WTC11 (cell line): ENCODE data around the gene LBX2. TPM values are rescaled to one million over a fixed set of nuclear protein-coding genes. Genes with fewer than 3 reads are reported as not detected.
A peak's percentile ranks its signal among the peaks of the same experiment; 100 is the strongest.

Source experiments
- ATAC-seq: fragments of 200-7000 bp; cut with Tn5 transposase; 2 replicates; pipeline ENCODE4 v1.10.0; 2021; ENCODE audit warnings: mild to moderate bottlenecking, moderate library complexity
- Bru-seq: library from RNA; stranded (reverse); fragments of 400-500 nt; gene quantifications from one replicate; lab custom pipeline; 2021; lab: Mats Ljungman, UMichigan
- CTCF ChIA-PET: fragments of 300-600 bp; sonication (Branson Sonifier 250); formaldehyde crosslinking; loops from one replicate; lab custom pipeline; 2021; ENCODE audit warnings: antibody characterized with exemption; lab: Charles Lee
- POLR2A ChIA-PET: fragments of 350-600 bp; sonication (Branson Sonifier 250); formaldehyde crosslinking; loops from one replicate; lab custom pipeline; 2021; ENCODE audit warnings: antibody characterized with exemption; lab: Charles Lee
- DNase-seq: peaks from one replicate; pipeline ENCODE4 v3.0.0; 2021; ENCODE audit warnings: low spot score
- H3K27ac Mint-ChIP-seq: 2 replicates; pipeline ENCODE4 v1.8.0; 2021; ENCODE audit warnings: mixed read lengths
- H3K27me3 Mint-ChIP-seq: 2 replicates; pipeline ENCODE4 v1.8.0; 2021; ENCODE audit warnings: low read depth, mild to moderate bottlenecking, moderate library complexity, mixed read lengths
- H3K36me3 Mint-ChIP-seq: 2 replicates; pipeline ENCODE4 v1.8.0; 2021; ENCODE audit warnings: mixed read lengths
- H3K4me1 Mint-ChIP-seq: 2 replicates; pipeline ENCODE4 v1.8.0; 2022; ENCODE audit warnings: mixed read lengths
- H3K4me3 Mint-ChIP-seq: 2 replicates; pipeline ENCODE4 v1.8.0; 2021; ENCODE audit warnings: mild to moderate bottlenecking, moderate library complexity, mixed read lengths
- H3K9me3 Mint-ChIP-seq: 2 replicates; pipeline ENCODE4 v1.8.0; 2021; ENCODE audit warnings: mixed read lengths
- CBFB ChIP-seq: sonication (generic); formaldehyde crosslinking; IDR thresholded peaks from 2 replicates; pipeline ENCODE4 v1.8.1; 2022; ENCODE audit warnings: mild to moderate bottlenecking, low read depth, missing genetic modification reagents
- CREB1 ChIP-seq: sonication (generic); formaldehyde crosslinking; IDR thresholded peaks from 2 replicates; pipeline ENCODE4 v1.8.0; 2023; ENCODE audit warnings: mild to moderate bottlenecking, missing genetic modification reagents
- ELF4 ChIP-seq: sonication (generic); formaldehyde crosslinking; IDR thresholded peaks from 2 replicates; pipeline ENCODE4 v1.8.1; 2022; ENCODE audit warnings: low read depth, mild to moderate bottlenecking, moderate library complexity, missing genetic modification reagents
- ESRRA ChIP-seq: sonication (generic); formaldehyde crosslinking; IDR thresholded peaks from 2 replicates; pipeline ENCODE4 v1.8.1; 2022; ENCODE audit warnings: mild to moderate bottlenecking, missing genetic modification reagents, borderline replicate concordance
- FOXK1 ChIP-seq: sonication (generic); formaldehyde crosslinking; IDR thresholded peaks from 2 replicates; pipeline ENCODE4 v1.8.0; 2022; ENCODE audit warnings: mild to moderate bottlenecking, moderate library complexity, missing genetic modification reagents
- FOXP1 ChIP-seq: sonication (generic); formaldehyde crosslinking; IDR thresholded peaks from 2 replicates; pipeline ENCODE4 v1.8.0; 2022; ENCODE audit warnings: missing genetic modification reagents, mild to moderate bottlenecking, moderate library complexity, borderline replicate concordance
- GABPB1 ChIP-seq: sonication (generic); formaldehyde crosslinking; IDR thresholded peaks from 2 replicates; pipeline ENCODE4 v1.8.1; 2023; ENCODE audit warnings: mild to moderate bottlenecking, missing genetic modification reagents
- GRHL2 ChIP-seq: fragments of 250-450 bp; sonication (Bioruptor Pico); IDR thresholded peaks from 2 replicates; pipeline ENCODE4 v1.8.0; 2022; ENCODE audit warnings: mild to moderate bottlenecking, moderate library complexity; ENCODE audit not compliant: insufficient replicate concordance, severe bottlenecking
- IRF2 ChIP-seq: sonication (generic); formaldehyde crosslinking; IDR thresholded peaks from 2 replicates; pipeline ENCODE4 v1.8.0; 2022; ENCODE audit warnings: low read depth, missing genetic modification reagents, borderline replicate concordance
- KAT7 ChIP-seq: sonication (generic); formaldehyde crosslinking; IDR thresholded peaks from 2 replicates; pipeline ENCODE4 v1.8.1; 2023; ENCODE audit warnings: missing genetic modification reagents, mild to moderate bottlenecking, borderline replicate concordance
- MYBL2 ChIP-seq: sonication (generic); formaldehyde crosslinking; IDR thresholded peaks from 2 replicates; pipeline ENCODE4 v1.8.1; 2023; ENCODE audit warnings: mild to moderate bottlenecking, moderate library complexity, missing genetic modification reagents
- NR1H2 ChIP-seq: sonication (generic); formaldehyde crosslinking; IDR thresholded peaks from 2 replicates; pipeline ENCODE4 v1.9.0; 2021; ENCODE audit warnings: mild to moderate bottlenecking, moderate library complexity, missing genetic modification reagents
- OVOL2 ChIP-seq: fragments of 250-450 bp; sonication (Bioruptor Pico); IDR thresholded peaks from 2 replicates; pipeline ENCODE4 v1.9.0; 2021; ENCODE audit warnings: mild to moderate bottlenecking, borderline replicate concordance
- PRDM15 ChIP-seq: sonication (generic); formaldehyde crosslinking; IDR thresholded peaks from 2 replicates; pipeline ENCODE4 v1.8.0; 2022; ENCODE audit warnings: missing genetic modification reagents
- TP53 ChIP-seq: sonication (generic); formaldehyde crosslinking; IDR thresholded peaks from 2 replicates; pipeline ENCODE4 v1.8.1; 2023; ENCODE audit warnings: mild to moderate bottlenecking, missing genetic modification reagents
- ZNF121 ChIP-seq: sonication (generic); formaldehyde crosslinking; IDR thresholded peaks from 2 replicates; pipeline ENCODE4 v1.8.0; 2023; ENCODE audit warnings: missing genetic modification reagents
- ZNF396 ChIP-seq: fragments of 250-450 bp; sonication (Bioruptor Pico); IDR thresholded peaks from 2 replicates; pipeline ENCODE4 v1.8.0; 2021; ENCODE audit warnings: mild to moderate bottlenecking, moderate library complexity, borderline replicate concordance
- long read RNA-seq, 3 experiments: library from RNA in 1 of 3; library from capped mRNA in 1 of 3; library from polyadenylated mRNA in 1 of 3; unstranded in 2 of 3; stranded (forward) in 1 of 3; transcript quantifications; one replicate each; pipeline ENCODE4 v2.0.0, GENCODE V29; 2021
- total RNA-seq: library from RNA; stranded (reverse); gene quantifications from 3 replicates; pipeline ENCODE4 v1.2.3, GENCODE V29; 2021
- TF ChIP-seq, protein P1 (sequence below): fragments of 250-450 bp; sonication (Bioruptor Pico); IDR thresholded peaks from 2 replicates; pipeline ENCODE4 v1.9.0; 2021; ENCODE audit warnings: mild to moderate bottlenecking
- TF ChIP-seq, protein P2 (sequence below): fragments of 250-450 bp; sonication (Bioruptor Pico); IDR thresholded peaks from 2 replicates; pipeline ENCODE4 v1.8.0; 2021; ENCODE audit warnings: mild to moderate bottlenecking

LBX2 gene, protein sequence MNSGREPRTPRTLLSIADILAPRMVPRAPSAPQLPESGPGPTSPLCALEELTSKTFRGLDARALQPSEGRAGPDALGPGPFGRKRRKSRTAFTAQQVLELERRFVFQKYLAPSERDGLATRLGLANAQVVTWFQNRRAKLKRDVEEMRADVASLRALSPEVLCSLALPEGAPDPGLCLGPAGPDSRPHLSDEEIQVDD
- 1.0 to 1.8 TPM (median 1.8 TPM) in 3 replicates for total RNA-seq
- percentile 33 among the genes with signal in this experiment for Bru-seq, nascent RNA
- long read RNA-seq, experiment 1, partial matches to known transcripts: 0 of 2 reads
- long read RNA-seq, experiment 1, other reads (novel, unspliced or antisense): 1 of 2 reads
- long read RNA-seq, experiment 2, partial matches to known transcripts: 1 of 2 reads
- long read RNA-seq, experiment 2, other reads (novel, unspliced or antisense): 0 of 2 reads
- long read RNA-seq, experiment 3, partial matches to known transcripts: 0 of 1 reads
- long read RNA-seq, experiment 3, other reads (novel, unspliced or antisense): 0 of 1 reads

DNA sequence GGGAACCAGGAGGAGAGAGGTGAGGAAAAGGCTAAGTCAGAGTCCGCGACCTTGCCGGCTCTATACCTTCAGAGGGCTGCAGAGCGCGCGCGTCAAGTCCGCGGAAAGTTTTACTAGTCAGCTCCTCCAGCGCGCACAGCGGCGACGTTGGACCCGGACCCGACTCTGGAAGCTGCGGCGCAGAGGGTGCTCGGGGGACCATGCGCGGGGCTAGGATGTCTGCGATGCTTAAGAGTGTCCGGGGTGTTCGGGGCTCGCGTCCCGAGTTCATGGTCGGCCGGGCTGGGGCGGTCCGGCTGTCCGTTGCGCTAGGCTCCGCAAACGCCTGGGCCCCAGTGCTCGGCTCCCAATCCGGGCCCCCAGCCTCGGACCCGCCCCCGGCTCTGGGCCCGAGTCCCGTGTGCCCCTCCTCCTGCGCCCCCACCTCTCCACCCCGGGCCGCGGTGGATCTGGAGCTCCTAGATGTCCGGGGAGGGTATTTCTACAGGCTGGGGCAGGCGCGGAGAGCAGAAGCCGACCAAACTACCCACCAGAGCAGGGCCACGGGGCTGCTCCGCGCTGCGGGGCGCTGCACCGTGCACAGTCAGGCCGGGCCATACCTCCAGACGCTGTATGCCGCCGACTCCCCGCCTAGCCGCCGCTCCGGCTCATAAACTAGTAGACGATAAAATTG lies at the start of gene LBX2:
Gene LBX2 (minus strand): TSS at position 337 of the 673 bp plus-strand sequence. CDS start 66 bp downstream, at position 271.
- H3K27me3 Mint-ChIP-seq: peaks cover 100% of the 10 kb centered on the region
- H3K9me3 Mint-ChIP-seq: no peaks in the 10 kb centered on the region
- ChIA-PET CTCF (interaction anchor here (0.8 to 6.0 kb wide), 5 partner anchors 16 to 164 kb away, joined by 3 to 43 read pairs (median 5); partner anchors contain the start of genes CCDC142 and TTC31), POLR2A (interaction anchor here (0.6 to 1.5 kb wide), 5 partner anchors 16 to 215 kb away, joined by 3 to 6 read pairs (median 4); partner anchors contain the start of genes CCDC142, TTC31 and WBP1)
- ATAC-seq (peak; percentile 5), DNase-seq (peak; percentile 52)
- peak within 1 kb of the TSS; percentile 79 for H3K4me3 Mint-ChIP-seq
- H3K27ac Mint-ChIP-seq: no peak within 1 kb of the TSS
- peaks cover 2% of the 10 kb centered on the region; the same call in 1 of the 2 replicates for H3K36me3 Mint-ChIP-seq
- TF ChIP-seq FOXP1 (peak; percentile 52; the same call in 1 of the 2 replicates), FOXK1 (CRISPR knock-in tag) (0 out of 2 replicates have a peak, but pooled peaks have one; percentile 14), ELF4 (no peak), KAT7 (CRISPR knock-in tag) (no peak), IRF2 (CRISPR knock-in tag) (no peak), GRHL2 (CRISPR knock-in tag) (no peak), ZNF396 (CRISPR knock-in tag) (no peak), TP53 (CRISPR knock-in tag) (0 out of 2 replicates have a peak, but pooled peaks have one; percentile 30), MYBL2 (CRISPR knock-in tag) (peak; percentile 14; the same call in 1 of the 2 replicates), ZNF121 (CRISPR knock-in tag) (peak; percentile 93), ESRRA (CRISPR knock-in tag) (no peak), OVOL2 (CRISPR knock-in tag) (no peak), GABPB1 (CRISPR knock-in tag) (no peak), CBFB (CRISPR knock-in tag) (no peak)
- TF ChIP-seq, protein P1, sequence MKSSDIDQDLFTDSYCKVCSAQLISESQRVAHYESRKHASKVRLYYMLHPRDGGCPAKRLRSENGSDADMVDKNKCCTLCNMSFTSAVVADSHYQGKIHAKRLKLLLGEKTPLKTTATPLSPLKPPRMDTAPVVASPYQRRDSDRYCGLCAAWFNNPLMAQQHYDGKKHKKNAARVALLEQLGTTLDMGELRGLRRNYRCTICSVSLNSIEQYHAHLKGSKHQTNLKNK (CRISPR knock-in tag): no peak
- peaks cover 50% of the 10 kb centered on the region for H3K4me1 Mint-ChIP-seq

GRCh38 chr2:74548285-74548899 lies 49.0 kb upstream of the LBX2 start:
- peak; percentile 14; the same call in 1 of the 2 replicates for ATAC-seq
- Mint-ChIP-seq H3K4me3 (peak overlapping the region; percentile 86), H3K27me3 (peaks cover 71% of the 10 kb centered on the region), H3K4me1 (peaks cover 30% of the 10 kb centered on the region), H3K36me3 (peaks cover 2% of the 10 kb centered on the region; the same call in 1 of the 2 replicates), H3K9me3 (no peaks in the 10 kb centered on the region), H3K27ac (peak overlapping the region; percentile 30; the same call in 1 of the 2 replicates)
- ChIA-PET CTCF (interaction anchor here (0.7 to 1.3 kb wide), 4 partner anchors 26 to 65 kb away, joined by 3 to 4 read pairs (median 3); partner anchors contain the start of gene TTC31), POLR2A (no interaction called here)
- DNase-seq: no peak
- TF ChIP-seq PRDM15 (CRISPR knock-in tag) (peak; percentile 88), CREB1 (CRISPR knock-in tag) (no peak), NR1H2 (CRISPR knock-in tag) (no peak)
- TF ChIP-seq, protein P2, sequence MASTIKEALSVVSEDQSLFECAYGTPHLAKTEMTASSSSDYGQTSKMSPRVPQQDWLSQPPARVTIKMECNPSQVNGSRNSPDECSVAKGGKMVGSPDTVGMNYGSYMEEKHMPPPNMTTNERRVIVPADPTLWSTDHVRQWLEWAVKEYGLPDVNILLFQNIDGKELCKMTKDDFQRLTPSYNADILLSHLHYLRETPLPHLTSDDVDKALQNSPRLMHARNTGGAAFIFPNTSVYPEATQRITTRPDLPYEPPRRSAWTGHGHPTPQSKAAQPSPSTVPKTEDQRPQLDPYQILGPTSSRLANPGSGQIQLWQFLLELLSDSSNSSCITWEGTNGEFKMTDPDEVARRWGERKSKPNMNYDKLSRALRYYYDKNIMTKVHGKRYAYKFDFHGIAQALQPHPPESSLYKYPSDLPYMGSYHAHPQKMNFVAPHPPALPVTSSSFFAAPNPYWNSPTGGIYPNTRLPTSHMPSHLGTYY (CRISPR knock-in tag): no peak
